Measurements from ENCODE around the gene CDK4.

The CDK4 gene

DNA sequence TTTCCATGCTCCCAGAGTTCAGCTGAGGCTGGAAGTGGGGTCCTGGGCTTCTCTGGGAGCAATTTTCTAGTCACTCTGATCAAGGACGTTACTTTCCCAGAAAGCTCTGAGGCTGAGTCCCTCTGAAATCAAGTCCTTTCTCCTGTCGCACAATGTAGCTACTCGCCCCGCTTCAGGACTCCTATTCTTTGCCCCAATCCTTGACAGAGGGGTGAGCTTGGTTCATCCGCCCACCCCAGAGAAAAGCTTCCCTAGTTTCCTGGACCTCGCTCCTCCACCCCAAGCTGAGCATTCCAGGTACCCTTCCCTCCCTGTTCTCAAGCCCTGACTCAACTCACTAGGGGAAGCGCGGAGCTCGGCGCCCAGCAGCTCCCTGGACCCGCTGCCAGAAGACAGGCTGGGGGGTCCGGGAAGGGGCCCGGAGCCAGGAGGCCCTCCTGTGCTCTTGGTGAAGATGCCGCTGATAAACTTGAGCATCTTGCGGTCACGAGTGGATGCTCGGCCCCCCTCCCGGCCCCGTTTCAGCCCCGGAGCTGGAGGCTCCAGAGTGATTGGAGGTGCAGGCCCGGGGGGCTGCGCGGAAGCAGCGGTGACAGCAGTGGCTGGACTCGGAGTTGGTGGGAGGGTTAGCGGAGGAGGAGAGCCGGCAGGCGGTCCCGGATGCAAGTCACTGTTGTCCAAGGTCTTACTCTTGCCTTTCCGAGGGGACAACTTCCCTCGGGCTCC is 15.2 kb downstream of the CDK4 start:
- in situ Hi-C loops (cut with HindIII; ENCODE audit: low sequenced_read_pairs) = no loop called here
- TF ChIP-seq, protein P1, sequence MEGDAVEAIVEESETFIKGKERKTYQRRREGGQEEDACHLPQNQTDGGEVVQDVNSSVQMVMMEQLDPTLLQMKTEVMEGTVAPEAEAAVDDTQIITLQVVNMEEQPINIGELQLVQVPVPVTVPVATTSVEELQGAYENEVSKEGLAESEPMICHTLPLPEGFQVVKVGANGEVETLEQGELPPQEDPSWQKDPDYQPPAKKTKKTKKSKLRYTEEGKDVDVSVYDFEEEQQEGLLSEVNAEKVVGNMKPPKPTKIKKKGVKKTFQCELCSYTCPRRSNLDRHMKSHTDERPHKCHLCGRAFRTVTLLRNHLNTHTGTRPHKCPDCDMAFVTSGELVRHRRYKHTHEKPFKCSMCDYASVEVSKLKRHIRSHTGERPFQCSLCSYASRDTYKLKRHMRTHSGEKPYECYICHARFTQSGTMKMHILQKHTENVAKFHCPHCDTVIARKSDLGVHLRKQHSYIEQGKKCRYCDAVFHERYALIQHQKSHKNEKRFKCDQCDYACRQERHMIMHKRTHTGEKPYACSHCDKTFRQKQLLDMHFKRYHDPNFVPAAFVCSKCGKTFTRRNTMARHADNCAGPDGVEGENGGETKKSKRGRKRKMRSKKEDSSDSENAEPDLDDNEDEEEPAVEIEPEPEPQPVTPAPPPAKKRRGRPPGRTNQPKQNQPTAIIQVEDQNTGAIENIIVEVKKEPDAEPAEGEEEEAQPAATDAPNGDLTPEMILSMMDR (IDR thresholded peaks at IDR 0.05; ENCODE audit: low read depth, low read length, missing control alignments) = no peak
- H3K4me3 ChIP-seq (ENCODE audit: low read depth, low read length) = no peak overlapping the region
- no peak for DNase-seq (ENCODE audit: low read depth)

DNA sequence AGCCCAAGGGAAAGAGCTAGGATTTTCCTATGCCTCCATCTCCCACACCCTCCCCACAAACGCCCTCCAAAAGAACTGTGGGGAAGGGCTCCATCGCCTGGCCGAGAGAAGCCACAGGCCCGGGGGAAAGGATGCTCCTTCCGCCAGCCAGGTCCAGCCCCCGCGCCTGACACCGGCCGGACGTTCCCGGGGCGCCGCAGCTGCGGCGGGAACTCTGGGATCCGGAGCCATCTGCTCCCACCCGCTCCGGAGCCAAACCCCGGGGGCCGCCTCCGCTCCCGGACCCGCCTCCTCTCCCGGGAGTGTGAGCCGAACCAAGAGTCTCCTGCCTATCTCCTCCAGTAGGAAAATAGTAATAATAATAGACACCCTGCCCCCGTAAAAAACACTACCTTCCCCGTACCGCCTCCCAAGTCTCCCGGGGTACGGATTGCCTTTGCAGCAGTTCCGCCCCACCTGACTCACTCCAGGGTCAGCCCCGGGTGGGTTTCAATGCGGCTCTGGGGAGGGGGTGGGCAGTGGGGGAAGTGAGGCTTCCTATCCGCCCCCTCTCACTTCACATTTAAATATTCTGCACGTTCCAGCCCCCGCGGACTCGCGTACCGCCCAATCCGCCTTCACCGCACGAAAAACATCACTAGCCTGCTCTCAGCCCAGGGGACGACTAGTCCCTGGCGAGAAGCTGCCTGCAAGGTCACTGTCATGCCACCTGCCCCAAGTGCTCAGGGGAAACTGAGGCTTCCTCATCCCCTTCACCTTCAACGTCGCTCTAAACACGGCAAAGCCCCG is 16.0 kb downstream of the CDK4 start:
- H3K4me3 ChIP-seq (ENCODE audit: low read depth, low read length) = peak overlapping the region; percentile 15
- TF ChIP-seq, protein P1 (IDR thresholded peaks at IDR 0.05; ENCODE audit: low read depth, low read length, missing control alignments) = peak; percentile 37
- DNase-seq (ENCODE audit: low read depth) = no peak
- in situ Hi-C loops (cut with HindIII; ENCODE audit: low sequenced_read_pairs) = no loop called here

DNA sequence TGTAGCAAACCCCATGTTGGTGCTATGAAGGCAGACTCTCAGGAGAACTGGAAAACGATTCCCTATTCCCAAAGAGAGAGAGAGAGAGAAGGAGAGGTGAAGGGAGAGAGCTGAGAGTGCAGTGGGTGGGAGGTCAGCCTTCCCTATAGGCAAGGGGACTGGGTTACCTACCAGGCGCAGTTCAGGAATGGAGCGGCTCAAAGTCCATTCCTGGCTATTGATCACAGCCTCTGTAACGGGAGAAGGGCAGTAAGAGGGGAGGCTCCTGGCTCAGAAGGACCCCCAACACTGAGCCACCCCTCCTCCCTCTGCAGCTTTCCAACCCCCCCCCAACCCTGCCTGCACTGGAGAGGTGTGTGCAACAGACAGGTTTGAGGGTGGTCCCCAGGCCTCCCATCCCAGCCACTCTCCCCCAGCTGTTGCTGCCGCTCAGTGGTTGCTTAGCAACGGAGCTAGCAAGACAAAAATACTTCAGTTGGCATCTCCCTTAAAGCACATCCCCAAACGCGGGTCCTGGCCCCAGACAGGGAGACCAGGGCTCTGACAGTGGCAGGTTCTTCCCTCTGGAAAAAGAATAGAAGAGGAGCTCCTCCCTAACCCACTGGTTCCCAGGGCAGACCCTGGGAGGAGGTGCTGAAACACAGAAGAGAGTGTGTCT is 16.8 kb downstream of the CDK4 start:
- TF ChIP-seq, protein P1 (IDR thresholded peaks at IDR 0.05; ENCODE audit: low read depth, low read length, missing control alignments) = no peak
- H3K4me3 ChIP-seq (ENCODE audit: low read depth, low read length) = no peak overlapping the region
- in situ Hi-C loops (cut with HindIII; ENCODE audit: low sequenced_read_pairs) = no loop called here
- DNase-seq (ENCODE audit: low read depth) = no peak

DNA sequence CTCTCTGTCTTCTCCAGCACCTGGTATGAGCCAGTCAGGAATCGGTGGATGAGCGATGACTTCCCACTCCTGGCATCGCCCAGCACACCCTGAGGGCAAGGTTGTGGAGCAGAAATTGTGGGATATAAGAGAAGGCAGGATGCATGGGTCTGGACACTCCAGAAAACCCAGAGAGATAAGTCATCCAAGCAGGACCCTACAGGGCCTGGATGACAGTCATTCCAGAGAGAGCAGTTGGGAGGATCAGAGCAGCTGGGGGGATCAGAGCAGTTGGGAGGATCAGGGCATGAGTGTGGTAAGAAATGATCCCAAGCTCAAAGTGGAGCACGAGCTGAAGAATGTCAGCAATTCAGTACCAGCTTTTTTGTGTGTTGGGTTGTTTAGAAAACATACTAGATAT is 17.5 kb downstream of the CDK4 start:
- TF ChIP-seq, protein P1 (IDR thresholded peaks at IDR 0.05; ENCODE audit: low read depth, low read length, missing control alignments) = no peak
- in situ Hi-C loops (cut with HindIII; ENCODE audit: low sequenced_read_pairs) = no loop called here

DNA sequence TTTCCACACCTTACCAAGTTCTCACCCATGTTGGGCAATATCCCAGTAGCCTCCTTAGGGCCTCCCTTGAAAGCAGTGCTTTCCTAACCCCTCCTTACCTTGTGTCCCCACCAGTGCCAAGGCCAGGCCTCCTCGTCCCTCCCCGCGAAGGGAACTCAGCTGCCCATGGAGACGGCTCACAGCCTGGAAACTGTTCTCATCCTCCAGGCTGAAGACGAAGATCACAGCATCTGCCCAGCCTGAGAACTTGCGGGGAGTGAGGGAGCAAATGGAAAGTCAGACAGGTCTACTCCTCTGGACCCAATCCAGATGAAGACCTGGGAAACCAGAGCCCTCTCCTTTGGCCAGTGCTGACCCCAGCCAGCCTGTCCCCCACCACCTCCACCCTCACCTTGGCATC is 18.2 kb downstream of the CDK4 start:
- TF ChIP-seq, protein P1 (IDR thresholded peaks at IDR 0.05; ENCODE audit: low read depth, low read length, missing control alignments) = no peak
- no peak overlapping the region for H3K4me3 ChIP-seq (ENCODE audit: low read depth, low read length)
- DNase-seq (ENCODE audit: low read depth) = no peak
- in situ Hi-C loops (cut with HindIII; ENCODE audit: low sequenced_read_pairs) = no loop called here

More for the DNA sequence above, 17.5 kb downstream of the CDK4 start:
- H3K4me3 ChIP-seq (ENCODE audit: low read depth, low read length) = no peak overlapping the region
- DNase-seq (ENCODE audit: low read depth) = no peak

DNA sequence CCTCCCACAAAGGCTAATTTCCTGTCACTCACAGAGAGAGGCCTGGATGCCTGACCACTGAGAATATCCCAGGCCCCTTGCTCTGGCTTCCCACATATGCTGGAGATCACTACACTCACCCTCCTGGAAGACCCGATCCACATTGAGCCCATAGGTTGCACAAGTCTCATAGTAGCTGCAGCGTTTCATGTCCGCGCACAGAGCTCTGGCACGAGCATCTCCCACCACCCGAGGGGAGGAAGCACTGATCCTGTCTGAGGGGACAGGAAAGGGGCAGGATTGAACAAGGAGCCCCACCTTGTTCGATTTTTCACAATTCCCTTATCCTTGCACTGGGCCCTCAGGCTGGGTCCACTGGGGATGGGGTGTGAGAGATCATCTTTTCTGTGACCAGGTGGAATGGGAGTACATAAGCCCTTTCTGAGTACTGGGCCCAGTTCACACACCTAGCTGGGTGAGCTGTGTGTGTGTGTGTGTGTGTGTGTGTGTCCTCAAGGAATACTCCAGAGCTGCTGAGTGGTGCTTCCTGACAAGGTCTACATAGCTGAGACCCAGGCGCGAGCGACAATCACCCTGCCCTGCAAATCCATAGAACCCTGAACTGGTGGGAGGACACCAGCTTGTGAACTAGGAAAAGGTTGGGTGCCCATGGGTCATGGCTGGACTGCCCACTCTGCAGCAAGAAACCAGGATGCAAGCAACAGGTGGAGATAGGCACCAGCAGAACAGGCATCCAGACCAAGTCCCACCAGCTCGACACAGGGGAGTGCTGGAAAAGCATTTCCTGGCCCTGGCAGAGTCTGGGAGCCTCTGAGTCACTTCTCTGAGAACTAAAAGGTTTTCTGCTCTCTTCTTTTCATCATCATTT is 19.1 kb downstream of the CDK4 start:
- no peak for DNase-seq (ENCODE audit: low read depth)
- H3K4me3 ChIP-seq (ENCODE audit: low read depth, low read length) = no peak overlapping the region
- in situ Hi-C loops (cut with HindIII; ENCODE audit: low sequenced_read_pairs) = no loop called here
- TF ChIP-seq, protein P1 (IDR thresholded peaks at IDR 0.05; ENCODE audit: low read depth, low read length, missing control alignments) = no peak

Measured in astrocyte of the cerebellum (primary cell).